Tibial nerve (tissue), 4 donors: ENCODE data around the gene CTSG. TPM values are rescaled to one million over a fixed set of nuclear protein-coding genes. Genes with fewer than 3 reads are reported as not detected.
"Not testable (repeated sequence)": the region's sequence is repeated elsewhere in the genome, so short reads cannot be mapped to it uniquely, and the experiment has no call there.

ENCODE experiments used
- DNase-seq, 2 donors: peaks; one replicate each; pipeline ENCODE4 v3.0.0-alpha.2; 2019; ENCODE audit warnings: low spot score in 2 of 2
- H3K27ac ChIP-seq, 4 donors: fragments of 200-600 bp; sonication (generic) in 3 of 4; one replicate each; pipeline ENCODE4 v1.5.1; 2017 to 2019; ENCODE audit warnings: mild to moderate bottlenecking in 1 of 4
- H3K27me3 ChIP-seq, 2 donors: fragments of 200-600 bp; sonication (generic) in 1 of 2; one replicate each; pipeline versions ENCODE4 v1.5.1 to v1.6.0; 2017 to 2019
- H3K36me3 ChIP-seq, 3 donors: fragments of 200-600 bp; sonication (generic); one replicate each; pipeline ENCODE4 v1.5.1; 2018 to 2019
- H3K4me1 ChIP-seq, 4 donors: fragments of 200-600 bp; sonication (generic) in 3 of 4; one replicate each; pipeline ENCODE4 v1.5.1; 2017 to 2019
- H3K4me3 ChIP-seq, 4 donors: fragments of 200-600 bp; sonication (generic) in 3 of 4; one replicate each; pipeline ENCODE4 v1.5.1; 2017 to 2019; ENCODE audit warnings: mild to moderate bottlenecking in 1 of 4, moderate library complexity in 1 of 4
- H3K9me3 ChIP-seq, 4 donors: fragments of 200-600 bp; sonication (generic) in 3 of 4; one replicate each; pipeline ENCODE4 v1.5.1; 2017 to 2019
- EP300 ChIP-seq, 2 donors: sonication (generic); formaldehyde crosslinking; IDR thresholded peaks; one replicate each; pipeline ENCODE4 v1.6.1; 2017; ENCODE audit warnings: antibody characterized with exemption in 2 of 2, mild to moderate bottlenecking in 1 of 2
- POLR2A ChIP-seq, 2 donors: fragments of 450-650 bp; IDR thresholded peaks; one replicate each; pipeline ENCODE4 v1.6.1; 2017; ENCODE audit warnings: antibody characterized with exemption in 2 of 2, mild to moderate bottlenecking in 2 of 2, moderate library complexity in 2 of 2
- WGBS, 2 donors: methylation state at CpG; one replicate each; pipeline ENCODE4 v1.1.5; 2018; 5-methylcytosine and 5-hydroxymethylcytosine counted together
- total RNA-seq, 4 donors: library from RNA; depleted of rRNA; stranded (reverse); fragments of >200 nt; gene quantifications; one replicate each; pipeline ENCODE4 v1.1.0, GENCODE V29; 2016
- TF ChIP-seq, protein P1 (sequence below), 5 experiments: fragments of 200-600 bp in 3 of 5; fragments of 450-650 bp in 2 of 5; sonication (generic) in 3 of 5; IDR thresholded peaks; one replicate each; pipeline ENCODE4 v1.5.1; 2016 to 2019; ENCODE audit warnings: antibody characterized with exemption in 5 of 5, mild to moderate bottlenecking in 3 of 5, moderate library complexity in 2 of 5

CTSG gene
- total RNA-seq, 4 donors from 2014 or later = 1.3 to 2.7 (median 2.5) TPM; not detected in 1

GRCh38 chr14:24542346-24542936 is 33.6 kb downstream of the CTSG start:
- no peak for DNase-seq
- Histone ChIP-seq H3K27ac (no peak overlapping the region), H3K4me1 (no peaks in the 10 kb centered on the region), H3K9me3 (peaks cover 0 to 14% (median 0%) of the 10 kb centered on the region in 4 donors), H3K27me3 (no peaks in the 10 kb centered on the region), H3K4me3 (no peak overlapping the region), H3K36me3 (no peaks in the 10 kb centered on the region)
- TF ChIP-seq EP300 (IDR thresholded peaks at IDR 0.05) = no peak
- TF ChIP-seq, protein P1, sequence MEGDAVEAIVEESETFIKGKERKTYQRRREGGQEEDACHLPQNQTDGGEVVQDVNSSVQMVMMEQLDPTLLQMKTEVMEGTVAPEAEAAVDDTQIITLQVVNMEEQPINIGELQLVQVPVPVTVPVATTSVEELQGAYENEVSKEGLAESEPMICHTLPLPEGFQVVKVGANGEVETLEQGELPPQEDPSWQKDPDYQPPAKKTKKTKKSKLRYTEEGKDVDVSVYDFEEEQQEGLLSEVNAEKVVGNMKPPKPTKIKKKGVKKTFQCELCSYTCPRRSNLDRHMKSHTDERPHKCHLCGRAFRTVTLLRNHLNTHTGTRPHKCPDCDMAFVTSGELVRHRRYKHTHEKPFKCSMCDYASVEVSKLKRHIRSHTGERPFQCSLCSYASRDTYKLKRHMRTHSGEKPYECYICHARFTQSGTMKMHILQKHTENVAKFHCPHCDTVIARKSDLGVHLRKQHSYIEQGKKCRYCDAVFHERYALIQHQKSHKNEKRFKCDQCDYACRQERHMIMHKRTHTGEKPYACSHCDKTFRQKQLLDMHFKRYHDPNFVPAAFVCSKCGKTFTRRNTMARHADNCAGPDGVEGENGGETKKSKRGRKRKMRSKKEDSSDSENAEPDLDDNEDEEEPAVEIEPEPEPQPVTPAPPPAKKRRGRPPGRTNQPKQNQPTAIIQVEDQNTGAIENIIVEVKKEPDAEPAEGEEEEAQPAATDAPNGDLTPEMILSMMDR (IDR thresholded peaks at IDR 0.05) = no peak
- no peak for TF ChIP-seq POLR2A (IDR thresholded peaks at IDR 0.05)
- WGBS, 2 donors = 58 to 69% methylated on average over 2 of the region's 2 CpGs

GRCh38 chr14:24535737-24536136 is 40.3 kb downstream of the CTSG start:
- Histone ChIP-seq H3K4me1 (no peaks in the 10 kb centered on the region), H3K36me3 (no peaks in the 10 kb centered on the region), H3K9me3 (no peaks in the 10 kb centered on the region), H3K27me3 (no peaks in the 10 kb centered on the region), H3K27ac (no peak overlapping the region), H3K4me3 (no peak overlapping the region)
- 45 to 63% methylated on average over 1 of the region's 1 CpG for WGBS, 2 donors
- no peak for DNase-seq
- TF ChIP-seq EP300 (IDR thresholded peaks at IDR 0.05) = no peak

- 57 to 81% methylated on average over 3 of the region's 3 CpGs for WGBS, 2 donors
- no peak overlapping the region for H3K4me3 ChIP-seq
- no peaks in the 10 kb centered on the region for H3K27me3 ChIP-seq
- no peak overlapping the region for H3K27ac ChIP-seq
- H3K9me3 ChIP-seq = no peaks in the 10 kb centered on the region
- no peaks in the 10 kb centered on the region for H3K4me1 ChIP-seq
- no peak for DNase-seq
- TF ChIP-seq POLR2A (IDR thresholded peaks at IDR 0.05) = no peak
- TF ChIP-seq, protein P1 (IDR thresholded peaks at IDR 0.05) = no peak
- no peak for TF ChIP-seq EP300 (IDR thresholded peaks at IDR 0.05)
- no peaks in the 10 kb centered on the region for H3K36me3 ChIP-seq
These were observed 41.8 kb downstream of the CTSG start for GRCh38 chr14:24534286-24534685.

GRCh38 chr14:24525877-24526620 is 50.0 kb downstream of the CTSG start:
- not testable (repeated sequence) for DNase-seq, H3K9me3 ChIP-seq, H3K36me3 ChIP-seq, H3K27me3 ChIP-seq, H3K27ac ChIP-seq, H3K4me3 ChIP-seq, H3K4me1 ChIP-seq
- 75 to 83% methylated on average over 10 to 15 of the region's 15 CpGs for WGBS, 2 donors

Other genes with a start within 250 kb of the CTSG start
- 10 to 100 TPM; 32.0 to 68.1 (median 53.2) TPM for gene ADCY4, start 241.2 kb downstream of the CTSG start, total RNA-seq
- 1 to 10 TPM; 4.0 to 9.6 (median 9.0) TPM for gene RIPK3, start 236.3 kb downstream of the CTSG start, total RNA-seq
- gene NFATC4, start 208.1 kb downstream of the CTSG start, total RNA-seq = 100 to 1,000 TPM in 2 of 4 donors, 10 to 100 TPM in 2; 58.6 to 132 (median 99.1) TPM
- gene NYNRIN, start 177.2 kb downstream of the CTSG start, total RNA-seq = 10 to 100 TPM; 17.4 to 24.7 (median 19.4) TPM
- 1 to 10 TPM; 2.1 to 6.9 (median 5.1) TPM for gene CBLN3, start 146.6 kb downstream of the CTSG start, total RNA-seq
- gene KHNYN, start 146.3 kb downstream of the CTSG start, total RNA-seq = 100 to 1,000 TPM in 1 of 4 donors, 10 to 100 TPM in 3; 66.8 to 106 (median 84.5) TPM
- 10 to 100 TPM; 37.9 to 64.9 (median 60.8) TPM for gene SDR39U1, start 133.5 kb downstream of the CTSG start, total RNA-seq
- not detected for gene CMA1, start 68.0 kb downstream of the CTSG start, total RNA-seq
- not detected for gene GZMH, start 33.4 kb upstream of the CTSG start, total RNA-seq
- 1 to 10 TPM in 1 of 4 donors, not detected in 3; 4.8 TPM for gene GZMB, start 57.9 kb upstream of the CTSG start, total RNA-seq